LNCaP clone FGC (cell line): ENCODE measurements around the gene PPP1R9B.

Experiments
- DNase-seq: peaks from one replicate; pipeline ENCODE4 v3.0.0-alpha.2; 2011; ENCODE audit warnings: low read depth
- H3K4me3 ChIP-seq: 2 replicates; pipeline ENCODE4 v1.5.1; 2011; ENCODE audit warnings: mild to moderate bottlenecking, low read depth, low read length, control low read depth
- CTCF ChIP-seq: IDR thresholded peaks from 2 replicates; pipeline ENCODE4 v1.5.1; 2012; ENCODE audit warnings: mild to moderate bottlenecking; ENCODE audit not compliant: control insufficient read depth, insufficient read depth; ENCODE audit errors: extremely low read depth

PPP1R9B gene

GRCh38 chr17:50162466-50163254 lies 12.2 kb upstream of the PPP1R9B start:
- H3K4me3 ChIP-seq = no peak overlapping the region
- no peak for TF ChIP-seq CTCF
- no peak for DNase-seq

GRCh38 chr17:50161911-50162288 lies 11.4 kb upstream of the PPP1R9B start:
- H3K4me3 ChIP-seq = no peak overlapping the region; the same call in 1 of the 2 replicates
- DNase-seq = no peak
- TF ChIP-seq CTCF = no peak

GRCh38 chr17:50161023-50161910 lies 10.8 kb upstream of the PPP1R9B start:
- DNase-seq = peak; percentile 50
- peak; percentile 99 for TF ChIP-seq CTCF
- peak overlapping the region; percentile 58 for H3K4me3 ChIP-seq

- no peak for TF ChIP-seq CTCF
- H3K4me3 ChIP-seq = no peak overlapping the region
- DNase-seq = no peak
These were observed 7.4 kb upstream of the PPP1R9B start for GRCh38 chr17:50157891-50158290.

- TF ChIP-seq CTCF = no peak
- no peak overlapping the region for H3K4me3 ChIP-seq
- DNase-seq = no peak
These were observed 4.8 kb upstream of the PPP1R9B start for GRCh38 chr17:50155115-50155819.

GRCh38 chr17:50154604-50155003 lies 4.1 kb upstream of the PPP1R9B start:
- H3K4me3 ChIP-seq = no peak overlapping the region
- TF ChIP-seq CTCF = no peak
- DNase-seq = no peak
